Esophagus muscularis mucosa (tissue), 3 donors: ENCODE results near the gene STAT1.

Experiments
- POLR2AphosphoS5 ChIP-seq, 2 donors: sonication (generic); formaldehyde crosslinking; IDR thresholded peaks; one replicate each; pipeline ENCODE4 v1.6.1; 2017; ENCODE audit warnings: antibody characterized with exemption in 2 of 2
- TF ChIP-seq, protein P1 (sequence below), 3 experiments: fragments of 200-600 bp in 2 of 3; fragments of 450-650 bp in 1 of 3; sonication (generic) in 2 of 3; IDR thresholded peaks; one replicate each; pipeline ENCODE4 v1.5.1; 2017 to 2019; ENCODE audit warnings: antibody characterized with exemption in 3 of 3, mild to moderate bottlenecking in 2 of 3, moderate library complexity in 1 of 3

- TF ChIP-seq, protein P1, sequence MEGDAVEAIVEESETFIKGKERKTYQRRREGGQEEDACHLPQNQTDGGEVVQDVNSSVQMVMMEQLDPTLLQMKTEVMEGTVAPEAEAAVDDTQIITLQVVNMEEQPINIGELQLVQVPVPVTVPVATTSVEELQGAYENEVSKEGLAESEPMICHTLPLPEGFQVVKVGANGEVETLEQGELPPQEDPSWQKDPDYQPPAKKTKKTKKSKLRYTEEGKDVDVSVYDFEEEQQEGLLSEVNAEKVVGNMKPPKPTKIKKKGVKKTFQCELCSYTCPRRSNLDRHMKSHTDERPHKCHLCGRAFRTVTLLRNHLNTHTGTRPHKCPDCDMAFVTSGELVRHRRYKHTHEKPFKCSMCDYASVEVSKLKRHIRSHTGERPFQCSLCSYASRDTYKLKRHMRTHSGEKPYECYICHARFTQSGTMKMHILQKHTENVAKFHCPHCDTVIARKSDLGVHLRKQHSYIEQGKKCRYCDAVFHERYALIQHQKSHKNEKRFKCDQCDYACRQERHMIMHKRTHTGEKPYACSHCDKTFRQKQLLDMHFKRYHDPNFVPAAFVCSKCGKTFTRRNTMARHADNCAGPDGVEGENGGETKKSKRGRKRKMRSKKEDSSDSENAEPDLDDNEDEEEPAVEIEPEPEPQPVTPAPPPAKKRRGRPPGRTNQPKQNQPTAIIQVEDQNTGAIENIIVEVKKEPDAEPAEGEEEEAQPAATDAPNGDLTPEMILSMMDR (IDR thresholded peaks at IDR 0.05) = no peak
- TF ChIP-seq POLR2AphosphoS5 (IDR thresholded peaks at IDR 0.05) = no peak
Measured at GRCh38 chr2:190922376-190922775, 91.6 kb downstream of the STAT1 start.
